GM12878 (cell line): ENCODE results near the gene SPRING1. TPM values are rescaled to one million over a fixed set of nuclear protein-coding genes. Genes with fewer than 3 reads are reported as not detected.

ENCODE experiments used
- ATAC-seq: fragments of 200-7000 bp; cut with Tn5 transposase; 3 replicates; pipeline ENCODE4 v1.9.1; 2020; ENCODE audit warnings: mild to moderate bottlenecking, moderate library complexity
- BruUV-seq: library from RNA; stranded (reverse); fragments of 400-500 nt; replicated peaks from 2 replicates; lab custom pipeline; 2021; lab: Mats Ljungman, UMichigan
- CTCF ChIA-PET: fragments of 300-600 bp; sonication (Branson Sonifier 250); formaldehyde crosslinking; extraction: SDS; loops from one replicate; lab custom pipeline; 2021; ENCODE audit warnings: inconsistent platforms; lab: Yijun Ruan, JAX
- POLR2A ChIA-PET: fragments of 350-600 bp; formaldehyde crosslinking; extraction: SDS; loops from one replicate; lab custom pipeline; 2021; ENCODE audit warnings: inconsistent platforms; lab: Charles Lee
- RAD21 ChIA-PET: fragments of 300-600 bp; sonication (Branson Sonifier 250); formaldehyde crosslinking; loops from one replicate; lab custom pipeline; 2023; ENCODE audit warnings: antibody characterized with exemption; ENCODE audit not compliant: unreplicated experiment; lab: Charles Lee
- SMC1A ChIA-PET: fragments of 300-600 bp; sonication (Branson Sonifier 250); formaldehyde crosslinking; loops from one replicate; lab custom pipeline; 2023; ENCODE audit not compliant: unreplicated experiment, uncharacterized antibody; lab: Charles Lee
- DNase-seq: peaks from one replicate; pipeline ENCODE4 v3.0.0-alpha.2; 2011; ENCODE audit warnings: low read depth, low spot score
- FAIRE-seq: peaks from 3 replicates; lab custom pipeline; 2011; peaks lifted over from hg19 to GRCh38; lab: Jason Lieb, UNC
- H2AFZ ChIP-seq: 2 replicates; pipeline ENCODE4 v1.6.0; 2011; ENCODE audit warnings: low read depth, low read length, control low read depth; ENCODE audit not compliant: control insufficient read depth
- H3K27ac ChIP-seq: 2 replicates; pipeline ENCODE4 v1.5.1; 2011; ENCODE audit warnings: control low read depth; ENCODE audit not compliant: control insufficient read depth, insufficient read depth
- H3K27me3 ChIP-seq, 2 experiments: replicated peaks in 1 of 2; 2 replicates each; pipeline versions ENCODE4 v1.6.0 to v1.6.1; 2011; ENCODE audit warnings: low read length in 1 of 2; ENCODE audit not compliant: control insufficient read depth in 2 of 2, insufficient read depth in 2 of 2
- H3K36me3 ChIP-seq, 2 experiments: 2 replicates each; pipeline ENCODE4 v1.5.1; 2011; ENCODE audit warnings: low read length in 1 of 2; ENCODE audit not compliant: control insufficient read depth in 2 of 2, insufficient read depth in 2 of 2
- H3K4me1 ChIP-seq: 2 replicates; pipeline ENCODE4 v1.6.1; 2011; ENCODE audit warnings: mild to moderate bottlenecking, low read length, moderate library complexity, mixed read lengths; ENCODE audit not compliant: control insufficient read depth, insufficient read depth
- H3K4me2 ChIP-seq: 2 replicates; pipeline ENCODE4 v1.6.0; 2011; ENCODE audit warnings: control low read depth; ENCODE audit not compliant: control insufficient read depth, insufficient read depth
- H3K4me3 ChIP-seq: fragments of 200-600 bp; sonication (generic); 2 replicates; pipeline ENCODE4 v1.5.1; 2016
- H3K79me2 ChIP-seq: 2 replicates; pipeline ENCODE4 v1.6.0; 2011; ENCODE audit warnings: low read length; ENCODE audit not compliant: control insufficient read depth, insufficient read depth
- H3K9ac ChIP-seq: 2 replicates; pipeline ENCODE4 v1.8.0; 2011; ENCODE audit warnings: low read length, control low read depth, mixed read lengths; ENCODE audit not compliant: control insufficient read depth, insufficient read depth
- H3K9me3 ChIP-seq: replicated peaks from 3 replicates; pipeline ENCODE4 v1.5.1; 2011; ENCODE audit warnings: mild to moderate bottlenecking, low read length; ENCODE audit not compliant: control insufficient read depth, insufficient read depth
- H4K20me1 ChIP-seq: 2 replicates; pipeline ENCODE4 v1.6.0; 2011; ENCODE audit not compliant: control insufficient read depth, insufficient read depth
- ASH2L ChIP-seq: fragments of 300-600, 200-600 bp; sonication (generic); IDR thresholded peaks from 2 replicates; pipeline ENCODE4 v1.6.1; 2017; ENCODE audit warnings: low read depth, mild to moderate bottlenecking, borderline replicate concordance
- ESRRA ChIP-seq: IDR thresholded peaks from 2 replicates; pipeline ENCODE4 v1.6.1; 2012; ENCODE audit warnings: mild to moderate bottlenecking, low read length, improper control_type of control experiment
- RFX5 ChIP-seq: IDR thresholded peaks from 2 replicates; pipeline ENCODE4 v1.6.1; 2011; ENCODE audit warnings: low read depth, low read length, improper control_type of control experiment
- SRF ChIP-seq, 2 experiments: IDR thresholded peaks; 2 replicates each; pipeline ENCODE4 v1.6.1; 2011; ENCODE audit warnings: low read depth in 2 of 2, low read length in 2 of 2, mild to moderate bottlenecking in 1 of 2, moderate library complexity in 1 of 2
- TARDBP ChIP-seq: IDR thresholded peaks from 2 replicates; pipeline ENCODE4 v1.6.1; 2016; ENCODE audit warnings: borderline replicate concordance
- ZBED1 ChIP-seq: IDR thresholded peaks from 2 replicates; pipeline ENCODE4 v1.6.1; 2016; ENCODE audit warnings: borderline replicate concordance
- ZBTB33 ChIP-seq: fragments of 450-650 bp; IDR thresholded peaks from 2 replicates; pipeline ENCODE4 v1.6.1; 2017; ENCODE audit warnings: mild to moderate bottlenecking
- ZSCAN29 ChIP-seq: fragments of 450-650 bp; IDR thresholded peaks from 2 replicates; pipeline ENCODE4 v1.6.1; 2017; ENCODE audit warnings: mild to moderate bottlenecking, moderate library complexity
- WGBS: methylation state at CpG from one replicate; pipeline ENCODE4 v1.1.6; 2016; ENCODE audit warnings: low lambda C conversion rate; ENCODE audit not compliant: insufficient replicate concordance, insufficient coverage; ENCODE audit errors: missing lambda C conversion rate; 5-methylcytosine and 5-hydroxymethylcytosine counted together
- in situ Hi-C: fragments of 300-500 bp; cut with MboI; formaldehyde crosslinking; loops from 9 replicates; pipeline ENCODE4 v1.14.3; 2018; ENCODE audit warnings: mixed read lengths
- intact Hi-C: fragments of 100-400 bp; cut with micrococcal nuclease; formaldehyde crosslinking; loops from one replicate; pipeline ENCODE4 v1.14.2; 2022; ENCODE audit not compliant: unreplicated experiment
- polyA plus RNA-seq, 11 experiments: library from polyadenylated mRNA; depleted of rRNA in 4 of 11; unstranded in 6 of 11; stranded (reverse) in 5 of 11; fragments of >200 nt; fragmentation: Nextera tagmentation in 4 of 11; fragmentation: Illumina TruSeq in 1 of 11; extraction: Ambion mirVana in 4 of 11; extraction: Trizol in 1 of 11; gene quantifications; 1 replicate in 1 of 11; 2 replicates in 10 of 11; pipeline versions ENCODE4 v1.2.1 to v1.2.3, GENCODE V29; 2011 to 2016; ENCODE audit warnings: inconsistent platforms in 2 of 11, missing spikeins in 2 of 11, low read depth in 1 of 11
- total RNA-seq, 4 experiments: library from RNA; depleted of rRNA in 3 of 4; stranded (reverse); fragments of >200 nt in 3 of 4; fragmentation: Illumina TruSeq in 1 of 4; extraction: Trizol in 1 of 4; gene quantifications; 2 replicates each; pipeline versions ENCODE4 v1.2.1 to v1.2.3, GENCODE V29; 2013 to 2021

The SPRING1 gene
- total and polyA plus RNA-seq, 10 of the 15 experiments (the other 5 are each of a cell fraction or from before 2014, with no cell fraction given): 2.5 to 25.7 (median 14.3) TPM

- FAIRE-seq (no peak), ATAC-seq (no peak), DNase-seq (no peak)
- TF ChIP-seq ESRRA: no peak
- TF ChIP-seq TARDBP: no peak
- TF ChIP-seq ASH2L: no peak
- no peak for TF ChIP-seq RFX5
- TF ChIP-seq ZBTB33: no peak
- no peak for TF ChIP-seq ZBED1
- no peak for TF ChIP-seq ZSCAN29
- no peak for TF ChIP-seq SRF (IDR thresholded peaks at IDR 0.05; ENCODE audit: low read depth in 2 of 2, low read length in 2 of 2)
- POLR2A ChIA-PET: no interaction called here
- no peaks in the 10 kb centered on the region; the same call in 1 of the 2 replicates for H3K79me2 ChIP-seq
- CTCF ChIA-PET: interaction anchor here (0.9 to 1.2 kb wide), 4 partner anchors 18 to 80 kb away, joined by 3 to 6 read pairs (median 4); no protein-coding TSS in a partner anchor
- intact Hi-C loops (no loop called here), in situ Hi-C loops (no loop called here)
- H3K4me2 ChIP-seq: no peak overlapping the region
- RAD21 ChIA-PET: no interaction called here
- H3K9me3 ChIP-seq: no peaks in the 10 kb centered on the region
- no peaks in the 10 kb centered on the region; the same call in 1 of the 2 replicates for H4K20me1 ChIP-seq
- H3K9ac ChIP-seq: no peak overlapping the region
- no peak overlapping the region for H2AFZ ChIP-seq
- H3K36me3 ChIP-seq: peaks cover 3% of the 10 kb centered on the region in 2 experiments; a peak in 3 of 4 replicates
- no peaks in the 10 kb centered on the region for H3K4me1 ChIP-seq
- no peak overlapping the region for H3K4me3 ChIP-seq
- H3K27me3 ChIP-seq: no peaks in the 10 kb centered on the region
- SMC1A ChIA-PET: interaction anchor here (0.6 kb wide), 1 partner anchor 25 kb away, joined by 3 read pairs; no protein-coding TSS in a partner anchor
- 85% methylated on average over 3 of the region's 3 CpGs for WGBS
- BruUV-seq: no TSS peak
- no peak overlapping the region for H3K27ac ChIP-seq
Observed at GRCh38 chr12:116727261-116727660, 10.6 kb downstream of the SPRING1 start.
